ENCODE data around the gene SKOR2. TPM values are rescaled to one million over a fixed set of nuclear protein-coding genes. Genes with fewer than 3 reads are reported as not detected.

The SKOR2 gene
- total RNA-seq, 1 donor from 2014 or later = not detected

GRCh38 chr18:47246027-47246971 is 5.2 kb downstream of the SKOR2 start:
- no peak overlapping the region for H3K9ac ChIP-seq
- H3K9me3 Mint-ChIP-seq = peaks cover 17% of the 10 kb centered on the region
- peaks cover 11% of the 10 kb centered on the region for H3K4me1 Mint-ChIP-seq
- H3K79me2 ChIP-seq (ENCODE audit: low read depth) = no peaks in the 10 kb centered on the region
- H3K9me3 ChIP-seq (ENCODE audit: low read depth) = no peaks in the 10 kb centered on the region
- H3K4me3 Mint-ChIP-seq = peak overlapping the region; percentile 67
- H3K4me2 ChIP-seq = peak overlapping the region; percentile 79
- TF ChIP-seq CTCF (IDR thresholded peaks at IDR 0.05) (no peak), EZH2 (IDR thresholded peaks at IDR 0.05) (peak; percentile 71), EZH2phosphoT487 (IDR thresholded peaks at IDR 0.05) (peak; percentile 92)
- peaks cover 4% of the 10 kb centered on the region for H3K36me3 Mint-ChIP-seq
- no peaks in the 10 kb centered on the region for H3K36me3 ChIP-seq
- no peak overlapping the region for H3K27ac ChIP-seq
- H3K27me3 ChIP-seq = peaks cover 92% of the 10 kb centered on the region
- peaks cover 10% of the 10 kb centered on the region for H3K4me1 ChIP-seq
- DNase-seq (ENCODE audit: low spot score) = peak; percentile 38
- no peak overlapping the region for H3K27ac Mint-ChIP-seq
- H2AFZ ChIP-seq (replicated peaks) = peak overlapping the region; percentile 81
- H3K27me3 Mint-ChIP-seq (ENCODE audit: insufficient read depth, low read depth) = peaks cover 65% of the 10 kb centered on the region
- peak overlapping the region; percentile 47 for H3K4me3 ChIP-seq
- peaks cover 36% of the 10 kb centered on the region for H4K20me1 ChIP-seq (ENCODE audit: low read depth)
- peaks cover 27% of the 10 kb centered on the region for H3F3A ChIP-seq (ENCODE audit: low read depth)

GRCh38 chr18:47244086-47244485 is 7.4 kb downstream of the SKOR2 start:
- Mint-ChIP-seq H3K27me3 (ENCODE audit: insufficient read depth, low read depth) (peaks cover 47% of the 10 kb centered on the region), H3K4me3 (no peak overlapping the region), H3K4me1 (peaks cover 8% of the 10 kb centered on the region), H3K36me3 (peaks cover 4% of the 10 kb centered on the region), H3K9me3 (peaks cover 17% of the 10 kb centered on the region), H3K27ac (no peak overlapping the region)
- Histone ChIP-seq H3K27me3 (peaks cover 70% of the 10 kb centered on the region), H3K4me1 (peaks cover 10% of the 10 kb centered on the region), H4K20me1 (ENCODE audit: low read depth) (peaks cover 14% of the 10 kb centered on the region), H3K27ac (no peak overlapping the region), H2AFZ (replicated peaks) (no peak overlapping the region), H3K4me3 (no peak overlapping the region), H3K9ac (no peak overlapping the region), H3F3A (ENCODE audit: low read depth) (peaks cover 20% of the 10 kb centered on the region), H3K79me2 (ENCODE audit: low read depth) (no peaks in the 10 kb centered on the region), H3K4me2 (no peak overlapping the region), H3K9me3 (ENCODE audit: low read depth) (no peaks in the 10 kb centered on the region), H3K36me3 (no peaks in the 10 kb centered on the region)
- DNase-seq (ENCODE audit: low spot score) = no peak
- no peak for TF ChIP-seq EZH2phosphoT487 (IDR thresholded peaks at IDR 0.05)
- no peak for TF ChIP-seq EZH2 (IDR thresholded peaks at IDR 0.05)
- TF ChIP-seq CTCF (IDR thresholded peaks at IDR 0.05) = no peak

GRCh38 chr18:47235096-47235495 is 16.4 kb downstream of the SKOR2 start:
- DNase-seq (ENCODE audit: low spot score) = no peak
- H3K4me3 ChIP-seq = no peak overlapping the region
- H3K9ac ChIP-seq = no peak overlapping the region
- peaks cover 20% of the 10 kb centered on the region for H3K27me3 Mint-ChIP-seq (ENCODE audit: insufficient read depth, low read depth)
- no peaks in the 10 kb centered on the region for H3K27me3 ChIP-seq
- no peak overlapping the region for H2AFZ ChIP-seq (replicated peaks)
- H3K4me3 Mint-ChIP-seq = no peak overlapping the region
- no peak overlapping the region for H3K4me2 ChIP-seq
- H4K20me1 ChIP-seq (ENCODE audit: low read depth) = no peaks in the 10 kb centered on the region
- H3K27ac ChIP-seq = no peak overlapping the region
- H3K79me2 ChIP-seq (ENCODE audit: low read depth) = no peaks in the 10 kb centered on the region
- H3K4me1 ChIP-seq = peaks cover 9% of the 10 kb centered on the region
- H3F3A ChIP-seq (ENCODE audit: low read depth) = peaks cover 6% of the 10 kb centered on the region
- H3K27ac Mint-ChIP-seq = no peak overlapping the region
- peaks cover 2% of the 10 kb centered on the region for H3K4me1 Mint-ChIP-seq
- H3K9me3 ChIP-seq (ENCODE audit: low read depth) = no peaks in the 10 kb centered on the region
- H3K9me3 Mint-ChIP-seq = no peaks in the 10 kb centered on the region
- H3K36me3 ChIP-seq = no peaks in the 10 kb centered on the region
- H3K36me3 Mint-ChIP-seq = no peaks in the 10 kb centered on the region
- no peak for TF ChIP-seq EZH2phosphoT487 (IDR thresholded peaks at IDR 0.05)
- no peak for TF ChIP-seq EZH2 (IDR thresholded peaks at IDR 0.05)

GRCh38 chr18:47226660-47227059 is 24.8 kb downstream of the SKOR2 start:
- no peaks in the 10 kb centered on the region for H3K36me3 Mint-ChIP-seq
- Histone ChIP-seq H3F3A (ENCODE audit: low read depth) (no peaks in the 10 kb centered on the region), H3K36me3 (no peaks in the 10 kb centered on the region), H4K20me1 (ENCODE audit: low read depth) (no peaks in the 10 kb centered on the region), H3K9me3 (ENCODE audit: low read depth) (no peaks in the 10 kb centered on the region), H3K4me3 (no peak overlapping the region), H3K4me1 (no peaks in the 10 kb centered on the region), H3K9ac (no peak overlapping the region), H2AFZ (replicated peaks) (no peak overlapping the region), H3K4me2 (no peak overlapping the region), H3K27ac (no peak overlapping the region), H3K79me2 (ENCODE audit: low read depth) (no peaks in the 10 kb centered on the region), H3K27me3 (no peaks in the 10 kb centered on the region)
- H3K4me1 Mint-ChIP-seq = no peaks in the 10 kb centered on the region
- no peak overlapping the region for H3K27ac Mint-ChIP-seq
- peaks cover 5% of the 10 kb centered on the region for H3K27me3 Mint-ChIP-seq (ENCODE audit: insufficient read depth, low read depth)
- TF ChIP-seq CTCF (IDR thresholded peaks at IDR 0.05) (no peak), EZH2phosphoT487 (IDR thresholded peaks at IDR 0.05) (no peak), EZH2 (IDR thresholded peaks at IDR 0.05) (no peak)
- no peak for DNase-seq (ENCODE audit: low spot score)
- H3K4me3 Mint-ChIP-seq = no peak overlapping the region
- H3K9me3 Mint-ChIP-seq = no peaks in the 10 kb centered on the region
